Adrenal gland (tissue), 12 donors: ENCODE measurements around the gene VPS13D. TPM values are rescaled to one million over a fixed set of nuclear protein-coding genes. Genes with fewer than 3 reads are reported as not detected.

Source experiments
- DNase-seq, 7 donors: peaks; one replicate each; pipeline ENCODE4 v3.0.0-alpha.2; 2019 to 2020
- H3K27ac ChIP-seq, 5 donors: fragments of 200-600 bp; sonication (generic) in 4 of 5; 1 replicate in 3 of 5; 2 replicates in 2 of 5; pipeline versions ENCODE4 v1.5.1 to v1.8.0; 2016 to 2020; ENCODE audit warnings: mild to moderate bottlenecking in 1 of 5
- H3K27me3 ChIP-seq: fragments of 200-600 bp; 2 replicates; pipeline ENCODE4 v1.8.0; 2021
- H3K36me3 ChIP-seq, 2 donors: fragments of 200-600 bp; replicated peaks in 1 of 2; 1 replicate in 1 of 2; 2 replicates in 1 of 2; pipeline versions ENCODE4 v1.5.1 to v1.8.0; 2018 to 2022
- H3K4me1 ChIP-seq, 2 donors: fragments of 200-600 bp; replicated peaks in 1 of 2; 1 replicate in 1 of 2; 2 replicates in 1 of 2; pipeline versions ENCODE4 v1.5.1 to v1.8.0; 2018 to 2021
- H3K4me3 ChIP-seq, 4 donors: fragments of 200-600 bp; sonication (generic) in 3 of 4; one replicate each; pipeline ENCODE4 v1.5.1; 2016 to 2018
- H3K9me3 ChIP-seq, 3 donors: fragments of 200-600 bp; sonication (generic) in 1 of 3; replicated peaks in 1 of 3; 1 replicate in 2 of 3; 2 replicates in 1 of 3; pipeline versions ENCODE4 v1.5.1 to v1.8.0; 2016 to 2021
- POLR2A ChIP-seq, 2 donors: fragments of 450-650 bp; IDR thresholded peaks; one replicate each; pipeline ENCODE4 v1.6.1; 2017; ENCODE audit warnings: antibody characterized with exemption in 2 of 2, mild to moderate bottlenecking in 2 of 2, moderate library complexity in 1 of 2
- WGBS, 4 donors: extraction: QIAGEN DNeasy Blood & Tissue Kit in 2 of 4; methylation state at CpG; one replicate each; pipeline versions ENCODE4 v1.1.5 to v1.1.7; 2013 to 2017; 5-methylcytosine and 5-hydroxymethylcytosine counted together
- intact Hi-C, 2 donors: fragments of 100-400 bp; cut with DNase I; formaldehyde crosslinking; loops; one replicate each; pipeline versions ENCODE4 v1.14.1 to v1.15.0; 2022 to 2023
- polyA plus RNA-seq, 3 donors: library from polyadenylated mRNA; stranded (reverse); fragments of 200-250 nt in 2 of 3; fragments of 350-450 nt in 1 of 3; fragmentation: Illumina TruSeq in 1 of 3; extraction: RNeasy Lipid Tissue Mini Kit (QIAGEN cat#74804) in 1 of 3; gene quantifications; one replicate each; pipeline ENCODE4 v1.2.3, GENCODE V29; 2013 to 2014
- total RNA-seq, 9 donors: library from RNA; depleted of rRNA in 4 of 9; stranded (reverse); fragments of >200 nt in 4 of 9; fragments of 120-200 nt in 1 of 9; fragmentation: NEBNext Ultra II Directional in 1 of 9; extraction: Animal tissue kit (Norgen Biotek cat#: 25700) in 1 of 9; gene quantifications; one replicate each; pipeline versions ENCODE4 v1.1.0 to v1.2.4, GENCODE V29; 2013 to 2023
- TF ChIP-seq, protein P1 (sequence below), 6 experiments: fragments of 450-650 bp in 4 of 6; fragments of 200-600 bp in 2 of 6; sonication (generic) in 1 of 6; IDR thresholded peaks; 1 replicate in 5 of 6; 2 replicates in 1 of 6; pipeline versions ENCODE4 v1.5.1 to v1.8.0; 2016 to 2021; ENCODE audit warnings: antibody characterized with exemption in 6 of 6, mild to moderate bottlenecking in 2 of 6, moderate library complexity in 1 of 6
- donor health status: healthy with polysubstance abuse.
- donor health status: Bipolar disorder and iron deficiency.
- donor health status: DM: yes; HTN: yes; CAD: no.
- donor health status: DM: no; HTN: no; CAD: no.
- donor health status: DM: no; HTN: no; CAD: no.
- donor health status: DM: yes; HTN: yes; CAD: no.

Gene VPS13D
- total and polyA plus RNA-seq, 12 donors = 17.0 to 62.3 (median 39.9) TPM

DNA sequence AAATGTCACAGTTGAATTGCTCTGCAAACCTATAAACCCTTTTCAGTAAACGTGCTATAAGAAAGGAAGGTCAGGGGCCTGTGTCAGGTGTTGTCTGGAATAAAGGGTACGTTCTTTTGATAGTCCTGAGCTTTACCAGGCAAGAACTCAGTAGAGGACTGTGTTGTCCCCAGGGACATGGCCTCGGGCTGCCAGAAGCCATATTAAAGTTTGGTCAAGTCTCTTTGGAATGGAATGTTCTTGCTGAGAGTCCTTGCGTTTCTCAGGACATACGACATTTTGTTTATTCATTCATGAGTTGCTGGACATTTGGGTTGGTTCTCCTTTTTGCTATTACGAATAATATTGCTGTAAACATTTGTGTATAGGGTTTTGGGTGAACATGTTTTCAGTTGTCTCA is 16.8 kb downstream of the VPS13D start:
- intact Hi-C loops = no loop called here
- H3K4me1 ChIP-seq = no peaks in the 10 kb centered on the region
- H3K27ac ChIP-seq = peak overlapping the region in 1 of 5 donors; percentile 8
- WGBS, 4 donors = 82 to 93% (median 89%) methylated on average over 6 of the region's 6 CpGs
- DNase-seq = no peak
- H3K4me3 ChIP-seq = no peak overlapping the region
- no peaks in the 10 kb centered on the region for H3K9me3 ChIP-seq
- no peaks in the 10 kb centered on the region for H3K27me3 ChIP-seq
- TF ChIP-seq POLR2A (IDR thresholded peaks at IDR 0.05) = no peak
- TF ChIP-seq, protein P1, sequence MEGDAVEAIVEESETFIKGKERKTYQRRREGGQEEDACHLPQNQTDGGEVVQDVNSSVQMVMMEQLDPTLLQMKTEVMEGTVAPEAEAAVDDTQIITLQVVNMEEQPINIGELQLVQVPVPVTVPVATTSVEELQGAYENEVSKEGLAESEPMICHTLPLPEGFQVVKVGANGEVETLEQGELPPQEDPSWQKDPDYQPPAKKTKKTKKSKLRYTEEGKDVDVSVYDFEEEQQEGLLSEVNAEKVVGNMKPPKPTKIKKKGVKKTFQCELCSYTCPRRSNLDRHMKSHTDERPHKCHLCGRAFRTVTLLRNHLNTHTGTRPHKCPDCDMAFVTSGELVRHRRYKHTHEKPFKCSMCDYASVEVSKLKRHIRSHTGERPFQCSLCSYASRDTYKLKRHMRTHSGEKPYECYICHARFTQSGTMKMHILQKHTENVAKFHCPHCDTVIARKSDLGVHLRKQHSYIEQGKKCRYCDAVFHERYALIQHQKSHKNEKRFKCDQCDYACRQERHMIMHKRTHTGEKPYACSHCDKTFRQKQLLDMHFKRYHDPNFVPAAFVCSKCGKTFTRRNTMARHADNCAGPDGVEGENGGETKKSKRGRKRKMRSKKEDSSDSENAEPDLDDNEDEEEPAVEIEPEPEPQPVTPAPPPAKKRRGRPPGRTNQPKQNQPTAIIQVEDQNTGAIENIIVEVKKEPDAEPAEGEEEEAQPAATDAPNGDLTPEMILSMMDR (IDR thresholded peaks at IDR 0.05) = no peak
- peaks cover 0 to 80% of the 10 kb centered on the region in 2 donors for H3K36me3 ChIP-seq

DNA sequence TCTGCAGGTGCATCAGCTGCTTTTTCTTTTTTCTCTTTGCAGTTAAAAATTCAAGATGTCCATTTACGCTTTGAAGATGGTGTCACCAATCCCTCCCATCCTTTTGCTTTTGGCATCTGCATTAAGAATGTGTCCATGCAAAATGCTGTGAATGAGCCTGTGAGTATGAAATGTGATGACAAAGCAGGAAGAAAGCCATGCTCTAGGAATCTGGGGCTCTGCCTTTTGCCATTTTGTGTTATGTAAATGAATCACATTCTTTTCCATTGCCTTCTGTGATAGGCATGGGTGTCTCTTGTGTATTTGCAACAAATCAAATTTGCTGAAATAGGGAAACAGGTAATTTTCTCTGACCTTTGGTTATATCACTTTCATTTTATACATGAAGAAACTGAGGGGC is 19.4 kb downstream of the VPS13D start:
- H3K9me3 ChIP-seq = no peaks in the 10 kb centered on the region
- H3K4me3 ChIP-seq = no peak overlapping the region
- intact Hi-C loops = no loop called here
- no peaks in the 10 kb centered on the region for H3K4me1 ChIP-seq
- TF ChIP-seq, protein P1 (IDR thresholded peaks at IDR 0.05) = no peak
- TF ChIP-seq POLR2A (IDR thresholded peaks at IDR 0.05) = no peak
- H3K36me3 ChIP-seq = peaks cover 0 to 71% of the 10 kb centered on the region in 2 donors
- no peak for DNase-seq
- no peak overlapping the region for H3K27ac ChIP-seq
- H3K27me3 ChIP-seq = no peaks in the 10 kb centered on the region
- 90 to 100% (median 97%) methylated on average over 1 of the region's 1 CpG for WGBS, 4 donors

DNA sequence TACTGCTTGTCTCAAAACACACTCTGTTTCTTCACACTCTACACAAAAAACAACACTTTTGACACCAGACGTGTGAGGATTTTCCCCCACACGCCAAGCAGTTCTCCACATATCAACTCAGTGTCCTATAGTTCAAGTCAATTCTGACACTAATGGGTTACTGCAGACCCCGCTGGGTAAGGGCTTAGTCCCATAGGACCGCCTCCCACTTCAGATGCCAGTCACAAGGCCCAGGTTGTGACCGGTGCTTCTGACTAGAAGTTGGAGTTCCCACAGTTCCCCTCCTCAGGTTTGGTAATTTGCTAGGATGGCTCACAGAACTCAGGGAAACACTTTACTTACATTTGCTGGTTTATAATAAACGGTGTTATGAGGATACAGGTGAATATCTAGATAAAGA is 19.9 kb downstream of the VPS13D start:
- no peaks in the 10 kb centered on the region for H3K27me3 ChIP-seq
- H3K36me3 ChIP-seq = peaks cover 0 to 65% of the 10 kb centered on the region in 2 donors
- DNase-seq = no peak
- H3K4me3 ChIP-seq = no peak overlapping the region
- TF ChIP-seq, protein P1 (IDR thresholded peaks at IDR 0.05) = no peak
- no peak for TF ChIP-seq POLR2A (IDR thresholded peaks at IDR 0.05)
- intact Hi-C loops = no loop called here
- WGBS, 4 donors = 86 to 97% (median 89%) methylated on average over 6 of the region's 6 CpGs
- no peaks in the 10 kb centered on the region for H3K9me3 ChIP-seq
- H3K27ac ChIP-seq = no peak overlapping the region
- H3K4me1 ChIP-seq = no peaks in the 10 kb centered on the region

DNA sequence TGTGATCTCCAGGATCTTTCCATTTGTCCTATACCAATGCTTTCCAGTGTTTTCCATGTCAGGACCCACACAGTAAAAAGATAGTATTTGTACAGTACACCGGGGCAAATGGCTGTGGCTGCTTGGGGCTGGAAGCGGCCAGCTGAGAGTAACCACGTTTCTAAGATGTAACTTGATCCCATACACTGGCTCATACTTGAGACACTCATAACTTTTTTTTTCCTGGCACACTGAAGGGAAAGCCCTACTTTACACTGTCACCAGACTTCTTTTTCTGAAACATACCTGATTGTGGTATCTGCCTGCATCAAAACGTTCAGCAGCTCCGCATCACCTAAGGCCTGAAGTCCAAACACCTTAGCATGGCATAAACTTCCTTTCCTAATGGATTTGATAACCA is 21.6 kb downstream of the VPS13D start:
- Histone ChIP-seq H3K27me3 (no peaks in the 10 kb centered on the region), H3K4me3 (no peak overlapping the region), H3K9me3 (no peaks in the 10 kb centered on the region), H3K4me1 (no peaks in the 10 kb centered on the region), H3K36me3 (peaks cover 0 to 53% of the 10 kb centered on the region in 2 donors), H3K27ac (no peak overlapping the region)
- 64 to 81% (median 80%) methylated on average over 5 of the region's 5 CpGs for WGBS, 4 donors
- TF ChIP-seq, protein P1 (IDR thresholded peaks at IDR 0.05) = no peak
- no peak for TF ChIP-seq POLR2A (IDR thresholded peaks at IDR 0.05)
- DNase-seq = no peak
- intact Hi-C loops = no loop called here
